H1 (cell line): ENCODE data around the gene TRAPPC11. TPM values are rescaled to one million over a fixed set of nuclear protein-coding genes. Genes with fewer than 3 reads are reported as not detected.

Source experiments
- CTCF ChIA-PET: fragments of 300-600 bp; sonication (Branson Sonifier 250); formaldehyde crosslinking; loops from one replicate; lab custom pipeline; 2021; ENCODE audit not compliant: partially characterized antibody; lab: Charles Lee
- POLR2A ChIA-PET: fragments of 300-600 bp; sonication (Branson Sonifier 250); formaldehyde crosslinking; loops from one replicate; lab custom pipeline; 2021; ENCODE audit warnings: inconsistent platforms; ENCODE audit not compliant: partially characterized antibody; lab: Charles Lee
- DNase-seq, 2 experiments: peaks; one replicate each; pipeline versions ENCODE4 v3.0.0 to v3.0.0-alpha.2; 2010 to 2022; ENCODE audit warnings: low spot score in 2 of 2, low read depth in 1 of 2, mixed read lengths in 1 of 2
- FAIRE-seq: peaks from 2 replicates; lab custom pipeline; 2011; peaks lifted over from hg19 to GRCh38; lab: Jason Lieb, UNC
- H2AFZ ChIP-seq: 2 replicates; pipeline ENCODE4 v1.8.1; 2012; ENCODE audit warnings: low read length, inconsistent platforms
- H2AK5ac ChIP-seq: 2 replicates; pipeline ENCODE4 v1.6.1; 2013; ENCODE audit warnings: low read depth, low read length
- H2BK120ac ChIP-seq: replicated peaks from 2 replicates; pipeline ENCODE3; 2013; ENCODE audit warnings: low read depth, low read length, inconsistent platforms
- H2BK12ac ChIP-seq: 2 replicates; pipeline ENCODE4 v1.6.1; 2013; ENCODE audit warnings: low read depth, low read length
- H2BK15ac ChIP-seq: 2 replicates; pipeline ENCODE4 v1.6.1; 2013; ENCODE audit warnings: low read length
- H2BK20ac ChIP-seq: 2 replicates; pipeline ENCODE4 v1.6.1; 2013; ENCODE audit warnings: low read length
- H2BK5ac ChIP-seq: 2 replicates; pipeline ENCODE4 v1.6.1; 2013; ENCODE audit warnings: low read depth, low read length
- H3K14ac ChIP-seq: 2 replicates; pipeline ENCODE4 v1.6.1; 2013; ENCODE audit warnings: inconsistent platforms; ENCODE audit not compliant: insufficient read length
- H3K18ac ChIP-seq: 2 replicates; pipeline ENCODE4 v1.6.1; 2013; ENCODE audit warnings: low read length; ENCODE audit errors: extremely low read depth
- H3K23ac ChIP-seq: 2 replicates; pipeline ENCODE4 v1.6.1; 2013; ENCODE audit warnings: inconsistent platforms; ENCODE audit not compliant: insufficient read length
- H3K23me2 ChIP-seq: 2 replicates; pipeline ENCODE4 v1.6.1; 2013; ENCODE audit warnings: low read depth, low read length
- H3K27ac ChIP-seq: 2 replicates; pipeline ENCODE4 v1.6.1; 2011; ENCODE audit warnings: low read depth, low read length, inconsistent platforms
- H3K27me3 ChIP-seq, 4 experiments: replicated peaks in 1 of 4; 1 replicate in 1 of 4; 2 replicates in 3 of 4; pipeline versions ENCODE4 v1.6.1 to v1.8.1; 2011 to 2013; ENCODE audit warnings: low read length in 3 of 4, mild to moderate bottlenecking in 3 of 4, inconsistent platforms in 2 of 4, mixed read lengths in 2 of 4, moderate library complexity in 1 of 4; ENCODE audit not compliant: control insufficient read depth in 3 of 4, insufficient read depth in 3 of 4; ENCODE audit errors: extremely low read depth in 1 of 4
- H3K36me3 ChIP-seq, 4 experiments: 2 replicates each; pipeline versions ENCODE4 v1.6.1 to v1.8.1; 2011 to 2013; ENCODE audit warnings: mild to moderate bottlenecking in 4 of 4, low read length in 3 of 4, moderate library complexity in 2 of 4, control low read depth in 1 of 4, inconsistent platforms in 1 of 4; ENCODE audit not compliant: insufficient read depth in 4 of 4, control insufficient read depth in 2 of 4
- H3K4ac ChIP-seq: replicated peaks from 2 replicates; pipeline ENCODE3; 2013; ENCODE audit warnings: low read length, low read depth, mixed read lengths, inconsistent platforms; ENCODE audit not compliant: insufficient read length
- H3K4me1 ChIP-seq, 4 experiments: replicated peaks in 1 of 4; 1 replicate in 1 of 4; 2 replicates in 3 of 4; pipeline versions ENCODE4 v1.6.1 to v1.8.1; 2011 to 2013; ENCODE audit warnings: low read length in 3 of 4, inconsistent platforms in 2 of 4, mixed read lengths in 1 of 4; ENCODE audit not compliant: insufficient read depth in 4 of 4, control insufficient read depth in 3 of 4
- H3K4me2 ChIP-seq, 2 experiments: 2 replicates each; pipeline versions ENCODE4 v1.6.1 to v1.8.1; 2011 to 2013; ENCODE audit warnings: low read depth in 2 of 2, low read length in 2 of 2, control low read depth in 1 of 2, inconsistent platforms in 1 of 2, mild to moderate bottlenecking in 1 of 2; ENCODE audit not compliant: insufficient read depth in 1 of 2
- H3K4me3 ChIP-seq, 4 experiments: fragments of 200-600, 300-600 bp in 1 of 4; sonication (generic), shearing (Covaris generic), sonication (Bioruptor Twin) in 1 of 4; 2 replicates each; pipeline versions ENCODE4 v1.5.1 to v1.8.1; 2011 to 2016; ENCODE audit warnings: low read length in 4 of 4, low read depth in 3 of 4, control low read depth in 2 of 4, inconsistent platforms in 2 of 4, mild to moderate bottlenecking in 2 of 4, mixed read lengths in 1 of 4, moderate library complexity in 1 of 4; ENCODE audit not compliant: insufficient read depth in 2 of 4; ENCODE audit errors: extremely low read depth in 1 of 4
- H3K56ac ChIP-seq: replicated peaks from 2 replicates; pipeline ENCODE3; 2013; ENCODE audit warnings: low read depth, mild to moderate bottlenecking, mixed read lengths, low read length, inconsistent platforms; ENCODE audit not compliant: insufficient read length
- H3K79me1 ChIP-seq: 2 replicates; pipeline ENCODE4 v1.6.1; 2013; ENCODE audit warnings: low read depth, low read length, control low read depth
- H3K79me2 ChIP-seq, 2 experiments: 2 replicates each; pipeline versions ENCODE4 v1.6.1 to v1.8.1; 2012 to 2013; ENCODE audit warnings: low read length in 2 of 2, mild to moderate bottlenecking in 2 of 2, inconsistent platforms in 1 of 2; ENCODE audit not compliant: insufficient read depth in 2 of 2, control insufficient read depth in 1 of 2
- H3K9ac ChIP-seq, 4 experiments: replicated peaks in 1 of 4; 1 replicate in 1 of 4; 2 replicates in 3 of 4; pipeline versions ENCODE4 v1.6.1 to v1.8.1; 2011 to 2013; ENCODE audit warnings: low read depth in 3 of 4, low read length in 3 of 4, control low read depth in 2 of 4, mild to moderate bottlenecking in 2 of 4, moderate library complexity in 2 of 4, inconsistent platforms in 1 of 4; ENCODE audit errors: extremely low read depth in 1 of 4
- H3K9me3 ChIP-seq, 2 experiments: 2 replicates each; pipeline versions ENCODE4 v1.6.1 to v1.8.1; 2012 to 2013; ENCODE audit warnings: mild to moderate bottlenecking in 2 of 2, moderate library complexity in 2 of 2, control low read depth in 1 of 2, inconsistent platforms in 1 of 2, low read depth in 1 of 2, low read length in 1 of 2, mixed read lengths in 1 of 2; ENCODE audit not compliant: insufficient read depth in 2 of 2
- H4K20me1 ChIP-seq, 2 experiments: replicated peaks in 1 of 2; 2 replicates each; pipeline versions ENCODE3 to v1.8.1; 2011 to 2013; ENCODE audit warnings: inconsistent platforms in 2 of 2, low read length in 2 of 2, mild to moderate bottlenecking in 1 of 2; ENCODE audit not compliant: insufficient read depth in 2 of 2, control insufficient read depth in 1 of 2
- H4K5ac ChIP-seq: 2 replicates; pipeline ENCODE4 v1.6.1; 2013; ENCODE audit warnings: low read length, low read depth, mixed read lengths, inconsistent platforms; ENCODE audit not compliant: insufficient read length
- H4K8ac ChIP-seq: 2 replicates; pipeline ENCODE4 v1.8.0; 2013; ENCODE audit warnings: mild to moderate bottlenecking, moderate library complexity, low read length, inconsistent platforms; ENCODE audit not compliant: insufficient read depth; ENCODE audit errors: extremely low read depth
- H4K91ac ChIP-seq: replicated peaks from 2 replicates; pipeline ENCODE3; 2013; ENCODE audit warnings: low read length, mixed read lengths, inconsistent platforms; ENCODE audit not compliant: insufficient read length
- ATF2 ChIP-seq: IDR thresholded peaks from 2 replicates; pipeline ENCODE4 v1.6.1; 2012; ENCODE audit warnings: low read length, inconsistent platforms
- CBX5 ChIP-seq: fragments of 300-800, 300-1000 bp; sonication (generic); IDR thresholded peaks from 2 replicates; pipeline ENCODE4 v1.7.1; 2016; ENCODE audit warnings: antibody characterized with exemption, low read length, low read depth
- CTBP2 ChIP-seq: IDR thresholded peaks from 2 replicates; pipeline ENCODE4 v1.7.0; 2011; ENCODE audit warnings: borderline replicate concordance, mild to moderate bottlenecking, moderate library complexity, mixed read lengths, low read length; ENCODE audit not compliant: insufficient read depth, insufficient read length
- KDM4A ChIP-seq: IDR thresholded peaks from one replicate; pipeline ENCODE4 v1.7.1; 2012; ENCODE audit warnings: low read depth, mild to moderate bottlenecking, moderate library complexity, low read length, inconsistent platforms; ENCODE audit not compliant: severe bottlenecking
- MAX ChIP-seq: IDR thresholded peaks from 2 replicates; pipeline ENCODE4 v1.6.1; 2012; ENCODE audit warnings: inconsistent platforms
- RFX5 ChIP-seq: IDR thresholded peaks from 2 replicates; pipeline ENCODE4 v1.6.1; 2011; ENCODE audit warnings: low read depth, low read length, improper control_type of control experiment, borderline replicate concordance
- RXRA ChIP-seq: IDR thresholded peaks from 2 replicates; pipeline ENCODE4 v1.6.1; 2011; ENCODE audit warnings: low read depth, mild to moderate bottlenecking, low read length, moderate library complexity; ENCODE audit not compliant: insufficient read depth
- SP4 ChIP-seq: IDR thresholded peaks from 2 replicates; pipeline ENCODE4 v1.6.1; 2012; ENCODE audit warnings: low read length, inconsistent platforms
- SRF ChIP-seq: IDR thresholded peaks from 2 replicates; pipeline ENCODE4 v1.6.1; 2011; ENCODE audit warnings: mild to moderate bottlenecking, low read depth, low read length, moderate library complexity
- SUZ12 ChIP-seq: fragments of 200-600 bp; sonication (generic); IDR thresholded peaks from 2 replicates; pipeline ENCODE4 v1.6.1; 2012; ENCODE audit warnings: mild to moderate bottlenecking, inconsistent platforms, low read length, moderate library complexity, mixed read lengths
- TBP ChIP-seq: IDR thresholded peaks from 2 replicates; pipeline ENCODE4 v1.6.1; 2011; ENCODE audit warnings: low read depth, low read length, improper control_type of control experiment
- USF2 ChIP-seq: IDR thresholded peaks from 2 replicates; pipeline ENCODE4 v1.6.1; 2011; ENCODE audit warnings: low read length, improper control_type of control experiment
- WGBS, 2 experiments: shearing (Covaris generic) in 1 of 2; methylation state at CpG; one replicate each; pipeline versions ENCODE4 v1.1.6 to v1.1.7; 2013 to 2015; ENCODE audit warnings: low lambda C conversion rate in 2 of 2, mixed read lengths in 2 of 2, inconsistent platforms in 1 of 2, low coverage in 1 of 2, missing lambda C conversion rate in 1 of 2; ENCODE audit not compliant: insufficient replicate concordance in 2 of 2, insufficient coverage in 1 of 2, insufficient read length in 1 of 2; ENCODE audit errors: extremely low coverage in 1 of 2, missing lambda C conversion rate in 1 of 2; 5-methylcytosine and 5-hydroxymethylcytosine counted together
- polyA plus RNA-seq, 7 experiments: library from polyadenylated mRNA; depleted of rRNA in 3 of 7; stranded (reverse) in 5 of 7; unstranded in 2 of 7; fragments of >200 nt in 5 of 7; fragments of 200-250 nt in 2 of 7; gene quantifications; 1 replicate in 5 of 7; 2 replicates in 1 of 7; 4 replicates in 1 of 7; pipeline versions ENCODE4 v1.2.1 to v1.2.3, GENCODE V29; 2011 to 2013; ENCODE audit warnings: missing spikeins in 2 of 7, mixed read lengths in 2 of 7
- total RNA-seq: library from RNA; stranded (reverse); fragmentation: NEBNext Ultra II Directional; extraction: Animal tissue kit (Norgen Biotek cat#: 25700); gene quantifications from 2 replicates; pipeline ENCODE4 v1.2.1, GENCODE V29; 2021

Gene TRAPPC11
- total and polyA plus RNA-seq, 2 of the 8 experiments (the other 6 are each of a cell fraction or from before 2014, with no cell fraction given) = 19.2 to 25.9 TPM

GRCh38 chr4:183620421-183620820, 38.7 kb upstream of the TRAPPC11 start:
- Histone ChIP-seq H3K9me3 (no peaks in the 10 kb centered on the region), H3K36me3 (no peaks in the 10 kb centered on the region), H3K14ac (no peak overlapping the region), H3K79me2 (no peaks in the 10 kb centered on the region), H2AFZ (no peak overlapping the region), H3K79me1 (no peaks in the 10 kb centered on the region), H2BK20ac (no peak overlapping the region), H3K4me2 (no peak overlapping the region), H4K20me1 (no peaks in the 10 kb centered on the region), H3K56ac (no peak overlapping the region), H3K23ac (no peak overlapping the region), H2BK5ac (no peak overlapping the region), H3K4me1 (no peaks in the 10 kb centered on the region), H4K91ac (no peak overlapping the region), H2AK5ac (no peak overlapping the region), H3K18ac (no peak overlapping the region), H3K27ac (no peak overlapping the region), H4K5ac (no peak overlapping the region), H2BK12ac (no peak overlapping the region), H3K4ac (no peak overlapping the region), H3K23me2 (no peaks in the 10 kb centered on the region), H4K8ac (no peak overlapping the region), H3K4me3 (no peak overlapping the region), H2BK15ac (no peak overlapping the region), H2BK120ac (no peak overlapping the region), H3K9ac (no peak overlapping the region), H3K27me3 (no peaks in the 10 kb centered on the region)
- FAIRE-seq (no peak), DNase-seq (no peak)
- 77% methylated on average over 2 of the region's 2 CpGs; no CpG with 5 or more reads in 1 of the 2 experiments for WGBS, 2 experiments
- ChIA-PET POLR2A (no interaction called here), CTCF (no interaction called here)
- TF ChIP-seq USF2 = no peak
- TF ChIP-seq SRF = no peak
- TF ChIP-seq TBP = no peak
- TF ChIP-seq ATF2 = no peak
- no peak for TF ChIP-seq MAX
- TF ChIP-seq CTBP2 = no peak
- TF ChIP-seq RXRA = no peak
- no peak for TF ChIP-seq SP4
- TF ChIP-seq CBX5 = no peak
- TF ChIP-seq KDM4A = no peak
- TF ChIP-seq RFX5 = no peak
- TF ChIP-seq SUZ12 = no peak
